H9 (cell line): ENCODE measurements around the gene TAS2R42. TPM values are rescaled to one million over a fixed set of nuclear protein-coding genes. Genes with fewer than 3 reads are reported as not detected.

Source experiments
- DNase-seq: peaks from one replicate; pipeline ENCODE4 v3.0.0-alpha.2; 2017
- H2AFZ ChIP-seq: one replicate; pipeline ENCODE4 v1.6.1; 2013; ENCODE audit warnings: mild to moderate bottlenecking, low read length, control low read depth, moderate library complexity
- H2AK5ac ChIP-seq: 2 replicates; pipeline ENCODE4 v1.6.1; 2013; ENCODE audit warnings: low read length, control low read depth, mixed read lengths; ENCODE audit not compliant: insufficient read length
- H2BK120ac ChIP-seq: one replicate; pipeline ENCODE4 v1.6.1; 2013; ENCODE audit warnings: low read depth, mild to moderate bottlenecking, low read length, control low read depth, inconsistent platforms; ENCODE audit not compliant: poor library complexity, severe bottlenecking
- H2BK12ac ChIP-seq: 2 replicates; pipeline ENCODE4 v1.6.1; 2013; ENCODE audit warnings: low read length, control low read depth, mixed read lengths, low read depth; ENCODE audit not compliant: insufficient read length
- H2BK15ac ChIP-seq: 2 replicates; pipeline ENCODE4 v1.6.1; 2013; ENCODE audit warnings: low read depth, low read length, control low read depth
- H2BK20ac ChIP-seq: one replicate; pipeline ENCODE4 v1.6.1; 2013; ENCODE audit warnings: low read depth, mild to moderate bottlenecking, low read length, control low read depth, inconsistent platforms; ENCODE audit not compliant: poor library complexity, severe bottlenecking
- H2BK5ac ChIP-seq: 2 replicates; pipeline ENCODE4 v1.6.1; 2013; ENCODE audit warnings: low read length, control low read depth, mixed read lengths; ENCODE audit not compliant: insufficient read length
- H3K14ac ChIP-seq: 2 replicates; pipeline ENCODE4 v1.6.1; 2013; ENCODE audit warnings: low read length, control low read depth; ENCODE audit not compliant: insufficient read depth
- H3K18ac ChIP-seq: 2 replicates; pipeline ENCODE4 v1.6.1; 2013; ENCODE audit warnings: low read depth, mild to moderate bottlenecking, mixed read lengths, low read length, control low read depth; ENCODE audit not compliant: insufficient read length
- H3K23ac ChIP-seq: 2 replicates; pipeline ENCODE4 v1.6.1; 2013; ENCODE audit warnings: low read length, control low read depth, mixed read lengths, low read depth; ENCODE audit not compliant: insufficient read length
- H3K23me2 ChIP-seq: 2 replicates; pipeline ENCODE4 v1.6.1; 2013; ENCODE audit warnings: low read depth, mild to moderate bottlenecking, mixed read lengths, low read length, control low read depth; ENCODE audit not compliant: insufficient read length, poor library complexity, severe bottlenecking
- H3K27ac ChIP-seq: 2 replicates; pipeline ENCODE4 v1.5.1; 2013; ENCODE audit warnings: low read length, control low read depth, mixed read lengths, low read depth; ENCODE audit not compliant: insufficient read length
- H3K27me3 ChIP-seq: 2 replicates; pipeline ENCODE4 v1.6.1; 2013; ENCODE audit warnings: low read length, control low read depth, inconsistent platforms; ENCODE audit not compliant: insufficient read depth
- H3K4ac ChIP-seq: 2 replicates; pipeline ENCODE4 v1.6.1; 2013; ENCODE audit warnings: low read depth, mild to moderate bottlenecking, control low read depth, inconsistent platforms, low read length, moderate library complexity
- H3K4me1 ChIP-seq: 2 replicates; pipeline ENCODE4 v1.6.1; 2013; ENCODE audit warnings: low read length, control low read depth, inconsistent platforms; ENCODE audit not compliant: insufficient read depth
- H3K4me2 ChIP-seq: 2 replicates; pipeline ENCODE4 v1.6.1; 2013; ENCODE audit warnings: low read length, control low read depth, mixed read lengths; ENCODE audit not compliant: insufficient read length, insufficient read depth
- H3K56ac ChIP-seq: 2 replicates; pipeline ENCODE4 v1.6.1; 2013; ENCODE audit warnings: low read depth, mild to moderate bottlenecking, mixed read lengths, low read length, control low read depth; ENCODE audit not compliant: insufficient read length
- H3K79me1 ChIP-seq: 2 replicates; pipeline ENCODE4 v1.6.1; 2013; ENCODE audit warnings: low read depth, mild to moderate bottlenecking, moderate library complexity, low read length, control low read depth, inconsistent platforms; ENCODE audit not compliant: insufficient read depth, poor library complexity, severe bottlenecking
- H3K79me2 ChIP-seq: 2 replicates; pipeline ENCODE4 v1.6.1; 2013; ENCODE audit warnings: low read length, control low read depth, inconsistent platforms; ENCODE audit not compliant: insufficient read depth
- H3K9ac ChIP-seq: 2 replicates; pipeline ENCODE4 v1.6.1; 2013; ENCODE audit warnings: low read length, control low read depth, mixed read lengths; ENCODE audit not compliant: insufficient read length; ENCODE audit errors: extremely low read depth
- H3K9me3 ChIP-seq: one replicate; pipeline ENCODE4 v1.6.1; 2013; ENCODE audit warnings: low read depth, low read length, inconsistent platforms; ENCODE audit not compliant: control insufficient read depth
- H3T11ph ChIP-seq: one replicate; pipeline ENCODE4 v1.6.1; 2013; ENCODE audit warnings: mild to moderate bottlenecking, low read length, control low read depth, inconsistent platforms
- H4K20me1 ChIP-seq: one replicate; pipeline ENCODE4 v1.6.1; 2013; ENCODE audit not compliant: control insufficient read depth, insufficient read length, insufficient read depth
- H4K5ac ChIP-seq: 2 replicates; pipeline ENCODE4 v1.6.1; 2013; ENCODE audit warnings: low read depth, mild to moderate bottlenecking, mixed read lengths, low read length, control low read depth; ENCODE audit not compliant: insufficient read length
- H4K8ac ChIP-seq: replicated peaks from 2 replicates; pipeline ENCODE4 v1.6.1; 2013; ENCODE audit warnings: low read length, control low read depth, mixed read lengths, low read depth; ENCODE audit not compliant: insufficient read length
- H4K91ac ChIP-seq: 2 replicates; pipeline ENCODE4 v1.6.1; 2013; ENCODE audit warnings: low read depth, mild to moderate bottlenecking, moderate library complexity, mixed read lengths, low read length, control low read depth; ENCODE audit not compliant: insufficient read length
- H3K27ac Mint-ChIP-seq, 3 experiments: 2 replicates in 2 of 3; 3 replicates in 1 of 3; pipeline ENCODE4 v1.8.0; 2020 to 2021; ENCODE audit warnings: mixed read lengths in 3 of 3, mild to moderate bottlenecking in 1 of 3, moderate library complexity in 1 of 3
- H3K27me3 Mint-ChIP-seq: 2 replicates; pipeline ENCODE4 v1.8.0; 2021; ENCODE audit warnings: low read depth, mild to moderate bottlenecking, moderate library complexity, mixed read lengths
- H3K36me3 Mint-ChIP-seq, 3 experiments: 2 replicates in 2 of 3; 3 replicates in 1 of 3; pipeline ENCODE4 v1.8.0; 2020 to 2021; ENCODE audit warnings: low read depth in 3 of 3, mixed read lengths in 3 of 3; ENCODE audit not compliant: insufficient read depth in 1 of 3
- H3K4me1 Mint-ChIP-seq, 2 experiments: 2 replicates each; pipeline ENCODE4 v1.8.0; 2020; ENCODE audit warnings: mixed read lengths in 2 of 2
- H3K4me3 Mint-ChIP-seq, 2 experiments: 2 replicates in 1 of 2; 3 replicates in 1 of 2; pipeline ENCODE4 v1.8.0; 2020 to 2021; ENCODE audit warnings: mild to moderate bottlenecking in 2 of 2, mixed read lengths in 2 of 2, moderate library complexity in 1 of 2
- H3K9me3 Mint-ChIP-seq, 2 experiments: 2 replicates in 1 of 2; 3 replicates in 1 of 2; pipeline ENCODE4 v1.8.0; 2020; ENCODE audit warnings: mild to moderate bottlenecking in 2 of 2, mixed read lengths in 2 of 2, moderate library complexity in 1 of 2
- WGBS: extraction: QIAGEN DNeasy Blood & Tissue Kit; methylation state at CpG from one replicate; pipeline ENCODE4 v1.1.7; 2013; ENCODE audit warnings: missing lambda C conversion rate, low lambda C conversion rate, mixed read lengths; ENCODE audit not compliant: insufficient read length; ENCODE audit errors: extremely low coverage; 5-methylcytosine and 5-hydroxymethylcytosine counted together
- total RNA-seq: library from RNA; stranded (reverse); gene quantifications from 2 replicates; pipeline ENCODE4 v1.2.1, GENCODE V29; 2021
- TF ChIP-seq, protein P1 (sequence below): fragments of 200-600 bp; sonication (generic); conservative IDR thresholded peaks from 3 replicates; pipeline ENCODE4 v1.8.0; 2021; ENCODE audit warnings: antibody characterized with exemption, mild to moderate bottlenecking

TAS2R42 gene
- total RNA-seq, 1 experiment from 2014 or later: not detected

DNA sequence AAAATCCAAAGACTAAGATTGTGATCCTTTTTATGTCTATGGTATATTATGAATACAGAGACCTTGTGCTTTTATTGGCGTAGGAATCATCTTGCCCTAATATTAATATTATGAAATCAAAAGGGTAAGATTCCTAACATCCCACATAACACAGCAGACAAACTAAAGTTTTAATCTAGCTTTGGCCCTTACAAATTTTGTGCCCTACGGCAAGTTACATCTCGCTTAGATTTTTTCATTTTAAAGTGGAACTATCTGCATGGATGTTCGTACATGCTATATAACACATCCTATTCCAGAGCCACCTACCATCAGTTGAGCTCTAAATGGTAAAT is 16.0 kb downstream of the TAS2R42 start:
- Histone ChIP-seq H2AK5ac (no peak overlapping the region), H3K4me2 (peak overlapping the region; percentile 89), H4K20me1 (no peaks in the 10 kb centered on the region), H4K8ac (no peak overlapping the region), H2BK15ac (no peak overlapping the region), H3K27me3 (no peaks in the 10 kb centered on the region), H3K23me2 (no peaks in the 10 kb centered on the region), H3K4me1 (peaks cover 2% of the 10 kb centered on the region; the same call in 1 of the 2 replicates), H2BK5ac (no peak overlapping the region), H3K4ac (no peak overlapping the region), H2AFZ (no peak overlapping the region), H3K79me1 (peaks cover 8% of the 10 kb centered on the region), H3K27ac (no peak overlapping the region), H3K9me3 (no peaks in the 10 kb centered on the region), H4K5ac (no peak overlapping the region), H2BK120ac (no peak overlapping the region), H2BK12ac (no peak overlapping the region), H3K79me2 (peaks cover 25% of the 10 kb centered on the region), H3T11ph (no peak overlapping the region), H3K14ac (no peak overlapping the region), H3K56ac (no peak overlapping the region), H2BK20ac (no peak overlapping the region), H4K91ac (no peak overlapping the region), H3K23ac (no peak overlapping the region), H3K9ac (peak overlapping the region; percentile 100), H3K18ac (no peak overlapping the region)
- peak overlapping the region; percentile 35 to 88 (median 62); a peak in 3 of 7 replicates for H3K27ac Mint-ChIP-seq
- H3K36me3 Mint-ChIP-seq: peaks cover 15 to 34% (median 30%) of the 10 kb centered on the region in 3 experiments; a peak in 6 of 7 replicates
- no peaks in the 10 kb centered on the region for H3K27me3 Mint-ChIP-seq
- H3K9me3 Mint-ChIP-seq: no peaks in the 10 kb centered on the region
- no CpG with 5 or more reads among the region's 4 CpGs for WGBS
- peaks cover 34 to 39% of the 10 kb centered on the region in 2 experiments for H3K4me1 Mint-ChIP-seq
- H3K4me3 Mint-ChIP-seq: peak overlapping the region; percentile 96 to 98
- TF ChIP-seq, protein P1, sequence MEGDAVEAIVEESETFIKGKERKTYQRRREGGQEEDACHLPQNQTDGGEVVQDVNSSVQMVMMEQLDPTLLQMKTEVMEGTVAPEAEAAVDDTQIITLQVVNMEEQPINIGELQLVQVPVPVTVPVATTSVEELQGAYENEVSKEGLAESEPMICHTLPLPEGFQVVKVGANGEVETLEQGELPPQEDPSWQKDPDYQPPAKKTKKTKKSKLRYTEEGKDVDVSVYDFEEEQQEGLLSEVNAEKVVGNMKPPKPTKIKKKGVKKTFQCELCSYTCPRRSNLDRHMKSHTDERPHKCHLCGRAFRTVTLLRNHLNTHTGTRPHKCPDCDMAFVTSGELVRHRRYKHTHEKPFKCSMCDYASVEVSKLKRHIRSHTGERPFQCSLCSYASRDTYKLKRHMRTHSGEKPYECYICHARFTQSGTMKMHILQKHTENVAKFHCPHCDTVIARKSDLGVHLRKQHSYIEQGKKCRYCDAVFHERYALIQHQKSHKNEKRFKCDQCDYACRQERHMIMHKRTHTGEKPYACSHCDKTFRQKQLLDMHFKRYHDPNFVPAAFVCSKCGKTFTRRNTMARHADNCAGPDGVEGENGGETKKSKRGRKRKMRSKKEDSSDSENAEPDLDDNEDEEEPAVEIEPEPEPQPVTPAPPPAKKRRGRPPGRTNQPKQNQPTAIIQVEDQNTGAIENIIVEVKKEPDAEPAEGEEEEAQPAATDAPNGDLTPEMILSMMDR: no peak
- DNase-seq: no peak
